Measurements from ENCODE around the gene CIZ1.

CIZ1 gene

DNA sequence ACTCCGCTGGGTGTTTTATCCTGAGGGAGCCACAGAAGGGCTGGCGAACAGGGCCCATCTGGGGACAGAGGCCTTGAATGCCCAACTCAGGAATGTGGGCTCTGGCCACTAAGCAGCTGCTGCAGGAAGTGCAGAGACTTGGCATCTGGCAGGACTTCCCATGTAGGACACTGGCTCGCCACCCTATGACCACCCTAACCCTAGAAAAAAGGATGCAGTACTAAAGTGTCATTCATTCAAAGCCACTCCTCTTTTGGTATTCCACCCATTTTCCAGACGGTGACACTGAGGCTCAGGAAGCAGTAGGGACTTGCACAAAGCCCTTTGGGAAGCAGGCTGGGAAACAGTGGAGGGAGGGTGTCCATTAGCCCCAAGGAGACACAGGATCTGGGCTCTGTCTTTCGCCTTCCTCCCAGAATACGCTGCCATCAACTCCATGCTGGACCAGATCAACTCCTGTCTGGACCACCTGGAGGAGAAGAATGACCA, 28.3 kb downstream of the CIZ1 start:
- DNase-seq (ENCODE audit: low spot score) = no peak

DNA sequence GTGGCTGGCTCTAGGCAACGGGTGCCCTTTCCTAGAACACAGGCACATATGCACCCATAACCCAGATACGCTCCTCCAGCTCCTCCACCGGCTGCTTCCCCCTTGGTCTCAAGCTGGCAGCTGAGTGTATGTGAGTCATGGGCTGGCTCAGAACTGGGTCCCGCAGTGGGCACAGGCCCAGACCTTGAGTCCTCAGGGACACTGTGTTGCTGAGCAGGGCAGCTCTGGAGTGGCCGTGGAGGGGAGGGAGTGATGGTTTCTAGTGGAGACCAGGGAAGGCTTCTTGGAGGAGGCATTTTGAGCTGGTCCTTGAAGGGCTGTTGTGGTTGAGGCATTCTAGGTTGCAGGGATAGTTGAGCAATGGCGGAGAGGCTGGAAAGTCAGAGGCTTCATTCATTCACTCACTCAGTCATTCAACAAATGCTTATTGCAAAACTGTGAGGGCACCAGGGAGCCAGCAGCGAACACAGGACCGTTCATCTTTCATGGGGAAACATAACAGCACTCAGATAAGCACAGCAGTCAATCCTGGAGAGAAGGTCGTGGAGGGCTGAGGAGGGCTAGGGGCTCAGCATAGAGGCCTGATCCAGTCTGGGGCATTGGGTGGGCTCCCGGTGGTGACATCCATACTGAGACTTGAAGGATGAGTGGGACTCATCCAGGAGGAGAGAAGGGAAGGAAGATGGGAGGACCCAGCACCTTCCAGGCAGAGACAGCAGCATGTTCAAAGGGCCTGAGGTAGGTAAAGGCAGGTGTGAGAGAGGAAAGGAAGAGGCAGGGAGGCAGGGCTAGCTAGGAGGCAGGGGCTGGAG, 29.0 kb downstream of the CIZ1 start:
- no peak for DNase-seq (ENCODE audit: low spot score)

DNA sequence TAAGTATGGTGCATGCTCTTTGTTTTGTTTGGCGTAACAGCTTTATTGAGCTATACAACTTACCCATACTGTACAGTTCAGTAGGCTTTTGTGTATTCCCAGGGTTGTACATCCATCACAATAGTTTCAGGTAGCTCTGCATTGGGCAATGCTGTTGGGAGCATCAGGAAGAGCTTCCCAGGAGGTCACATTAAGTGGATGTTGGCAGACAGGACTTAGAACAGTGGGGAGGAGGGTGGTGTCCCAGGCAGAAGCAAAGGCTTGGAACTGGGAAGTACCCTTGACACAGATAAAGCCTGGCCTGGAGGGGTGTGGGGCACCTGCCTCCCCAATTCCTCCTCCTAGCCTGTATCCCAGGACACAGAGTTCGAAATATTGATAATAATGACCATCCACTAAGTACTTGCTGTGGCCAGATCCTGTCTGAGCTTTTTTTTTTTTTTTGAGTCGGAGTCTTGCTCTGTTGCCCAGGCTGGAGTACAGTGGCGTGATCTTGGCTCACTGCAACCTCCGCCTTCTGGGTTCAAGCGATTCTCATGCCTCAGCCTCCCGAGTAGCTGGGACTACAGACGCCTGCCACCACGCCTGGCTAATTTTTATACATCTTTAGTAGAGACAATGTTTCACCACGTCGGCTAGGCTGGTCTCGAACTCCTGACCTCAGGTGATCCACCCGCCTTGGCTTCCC, 30.0 kb downstream of the CIZ1 start:
- no peak for DNase-seq (ENCODE audit: low spot score)

GRCh38 chr9:128160603-128160987, 30.8 kb downstream of the CIZ1 start:
- DNase-seq (ENCODE audit: low spot score) = peak; percentile 56

DNA sequence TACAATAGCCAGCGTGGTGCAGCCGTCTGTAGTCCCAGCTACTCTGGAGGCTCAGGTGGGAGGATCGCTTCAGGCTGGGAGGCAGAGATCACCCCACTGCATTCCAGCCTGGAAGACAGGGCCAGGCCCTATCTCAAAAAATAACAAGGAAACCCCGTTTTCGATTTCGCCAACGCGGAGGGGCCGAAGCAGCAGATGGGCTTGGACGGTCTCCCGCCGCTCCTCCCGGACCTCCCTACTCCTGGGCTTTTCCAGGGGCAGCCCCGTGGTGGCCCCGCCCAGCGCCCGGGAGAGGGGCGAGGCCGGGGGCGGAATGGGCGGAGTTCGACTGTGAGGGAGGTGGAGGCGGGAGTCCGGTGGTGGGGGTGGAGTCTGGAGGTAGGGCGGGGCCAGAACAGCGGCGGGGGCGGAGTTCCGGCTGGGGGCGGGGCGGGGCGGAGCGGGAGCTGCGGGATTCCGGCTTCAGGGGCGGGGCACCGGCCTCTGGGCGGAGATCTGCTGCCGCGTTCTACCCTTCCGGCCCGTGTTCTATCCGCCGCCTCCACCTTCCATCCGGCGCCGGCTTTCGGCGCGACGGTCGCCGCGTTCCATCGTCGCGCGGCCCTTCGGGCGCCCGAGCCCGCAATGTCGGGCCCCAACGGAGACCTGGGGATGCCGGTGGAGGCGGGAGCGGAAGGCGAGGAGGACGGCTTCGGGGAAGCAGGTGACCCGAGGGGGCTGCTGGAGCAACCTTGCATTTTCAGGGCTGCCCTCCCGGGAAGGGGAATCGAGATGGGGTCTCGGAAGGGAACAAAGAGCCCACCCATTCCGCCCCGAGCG, 31.4 kb downstream of the CIZ1 start, which contains the start of gene BBLN:
Gene BBLN, plus strand, starts transcription at position 482 of the 819 bp plus-strand sequence. Its CDS starts 143 bp downstream, at position 625.
- peak; percentile 99 for DNase-seq (ENCODE audit: low spot score)

GRCh38 chr9:128159522-128159783, 31.9 kb downstream of the CIZ1 start:
- no peak for DNase-seq (ENCODE audit: low spot score)

GRCh38 chr9:128155736-128156500, 35.5 kb downstream of the CIZ1 start:
- DNase-seq (ENCODE audit: low spot score) = no peak

- DNase-seq (ENCODE audit: low spot score) = no peak
These were observed 37.3 kb downstream of the CIZ1 start for GRCh38 chr9:128153947-128154695.

DNA sequence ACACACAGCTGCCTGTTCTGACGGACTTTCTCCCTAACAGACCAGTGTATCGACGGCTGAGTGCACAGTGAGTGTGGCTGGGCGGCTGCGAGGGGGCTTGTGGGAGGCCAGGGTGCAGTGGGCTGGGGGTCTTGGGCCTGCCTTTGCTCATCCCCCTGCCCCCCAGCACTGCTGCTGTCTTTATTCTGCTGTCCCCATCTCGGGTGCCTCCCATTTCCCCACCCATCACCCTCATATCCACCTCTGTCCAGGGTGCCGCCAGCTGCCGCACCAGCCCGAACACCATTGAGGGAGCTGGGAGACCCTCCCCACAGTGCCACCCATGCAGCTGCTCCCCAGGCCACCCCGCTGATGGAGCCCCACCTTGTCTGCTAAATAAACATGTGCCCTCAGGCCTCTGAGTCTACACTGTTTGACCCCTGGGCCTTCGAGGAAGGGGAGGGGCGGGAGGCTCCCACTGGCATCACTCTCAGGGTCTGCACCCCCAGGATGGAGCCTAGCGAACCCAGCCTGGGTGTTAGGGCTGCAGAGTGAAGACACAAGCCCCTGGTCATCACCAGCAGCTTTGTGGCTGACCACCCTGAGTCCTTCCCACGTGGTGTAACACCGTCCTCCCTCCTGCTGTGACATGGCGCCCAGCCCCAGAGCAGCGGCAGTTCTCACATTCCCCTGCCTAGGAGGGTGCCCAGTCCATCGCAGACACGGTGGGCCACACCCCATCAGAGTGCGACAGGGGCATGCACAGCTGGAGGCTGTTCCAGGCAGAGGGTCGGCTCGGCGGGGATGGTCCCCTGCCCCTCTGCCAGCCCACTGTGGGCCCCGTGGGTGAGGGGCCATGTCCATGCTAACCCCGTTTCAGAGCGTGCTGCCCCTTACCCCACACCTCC, 38.1 kb downstream of the CIZ1 start:
- DNase-seq (ENCODE audit: low spot score) = no peak

DNA sequence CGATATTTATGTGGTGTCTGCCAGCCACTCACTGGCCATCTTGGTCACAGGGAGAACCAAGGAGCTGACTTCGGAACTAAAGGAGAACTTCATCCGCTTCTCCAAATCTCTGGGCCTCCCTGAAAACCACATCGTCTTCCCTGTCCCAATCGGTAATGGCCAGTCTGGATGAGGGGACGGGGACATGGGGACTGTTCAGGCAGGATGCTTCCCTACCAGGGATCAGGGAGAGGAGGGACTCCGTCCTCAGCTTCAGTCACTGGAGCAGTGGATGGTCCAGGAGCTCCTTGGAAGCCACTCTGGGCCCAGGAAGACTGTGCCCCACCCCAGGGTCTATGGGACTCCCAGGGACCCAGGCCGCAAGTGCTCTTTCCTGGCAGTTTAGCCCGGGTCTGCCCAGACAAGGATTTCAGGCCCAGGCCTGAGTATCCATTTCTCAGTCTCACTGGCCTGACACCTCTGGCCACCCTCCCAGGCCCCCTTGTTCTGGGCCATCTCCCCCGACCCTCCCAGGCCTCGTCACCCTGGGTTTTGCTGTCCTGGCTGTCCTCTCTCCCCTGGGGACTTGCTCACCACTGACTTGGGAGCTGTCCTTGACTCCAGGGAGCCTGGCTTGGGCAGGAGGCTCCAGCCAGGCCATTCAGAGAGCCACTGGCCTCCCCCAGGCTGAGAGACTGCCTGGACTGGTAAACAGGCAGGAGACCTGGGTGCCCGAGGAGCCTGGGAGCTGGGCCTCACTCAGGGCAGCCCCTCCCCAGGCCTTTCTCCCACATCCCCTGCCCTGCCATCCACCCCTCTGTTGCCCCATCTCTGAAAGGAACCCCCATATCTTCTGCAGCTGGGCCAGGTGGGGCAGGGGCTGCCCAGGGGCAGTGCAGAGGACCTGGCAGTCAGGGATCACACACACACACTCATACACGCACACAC, 39.0 kb downstream of the CIZ1 start:
- no peak for DNase-seq (ENCODE audit: low spot score)

- no peak for DNase-seq (ENCODE audit: low spot score)
These were observed 39.9 kb downstream of the CIZ1 start for GRCh38 chr9:128151309-128152132.

DNA sequence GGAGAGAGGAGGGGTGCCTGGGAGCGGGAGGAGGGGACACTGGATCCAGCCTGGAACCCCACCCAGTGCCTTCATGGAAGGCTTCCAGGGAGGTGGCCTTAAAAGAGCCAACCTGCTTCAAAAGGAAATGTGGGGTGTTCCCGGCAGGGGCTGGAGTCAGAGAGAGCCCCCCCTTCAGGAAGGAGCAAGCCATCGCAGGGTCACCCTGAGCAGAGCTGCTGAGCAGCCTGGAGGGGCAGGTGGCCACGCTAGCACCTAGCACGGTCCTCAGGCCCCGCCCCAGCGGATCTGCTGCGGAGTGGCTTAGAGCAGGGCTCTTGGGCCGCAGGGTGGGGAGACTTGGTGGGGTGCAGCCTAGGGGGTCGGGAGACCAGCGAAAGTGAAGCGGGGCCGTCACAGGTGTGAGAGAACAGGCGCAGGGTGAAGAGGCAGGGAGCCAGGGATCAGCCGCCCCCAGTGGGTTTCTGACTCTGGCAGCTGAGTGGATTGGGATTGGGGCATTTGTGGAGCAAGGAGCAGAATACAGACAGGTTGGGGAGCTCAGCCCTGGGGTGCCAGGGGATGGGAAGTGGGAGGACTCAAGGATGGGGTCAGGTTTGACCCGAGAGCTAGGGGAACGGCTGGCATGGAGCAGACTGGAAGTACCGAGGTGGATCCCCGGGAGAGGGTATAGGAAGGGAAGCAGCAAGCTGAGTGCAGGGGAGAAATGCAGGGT, 40.6 kb downstream of the CIZ1 start:
- DNase-seq (ENCODE audit: low spot score) = peak; percentile 89

DNA sequence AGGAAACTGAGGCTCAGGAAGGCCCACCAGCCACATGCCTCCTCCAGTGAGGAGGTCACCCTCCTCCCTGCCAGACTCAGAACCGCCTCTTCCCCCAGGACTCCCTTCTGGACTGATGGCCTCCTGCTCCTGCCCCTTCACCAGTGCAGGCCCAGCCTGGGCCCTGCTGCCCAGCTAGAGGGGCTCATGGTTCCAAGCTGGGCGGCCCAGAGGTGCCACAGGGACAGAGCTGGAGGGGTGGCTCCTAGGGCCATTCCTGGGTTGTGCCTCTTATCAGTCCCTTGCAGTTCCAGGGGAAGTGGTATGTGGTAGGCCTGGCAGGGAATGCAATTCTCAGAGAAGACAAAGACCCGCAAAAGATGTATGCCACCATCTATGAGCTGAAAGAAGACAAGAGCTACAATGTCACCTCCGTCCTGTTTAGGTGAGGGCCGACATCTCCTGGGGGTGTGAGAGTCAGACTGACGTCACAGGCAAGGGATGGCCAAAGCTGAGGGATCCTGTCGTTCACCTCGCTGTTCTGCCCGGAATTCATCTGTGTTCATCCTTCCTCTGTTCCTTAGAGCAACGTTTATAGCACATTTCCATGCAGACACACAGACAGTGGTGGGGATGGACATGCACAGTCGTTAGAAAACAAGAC, 41.3 kb downstream of the CIZ1 start:
- no peak for DNase-seq (ENCODE audit: low spot score)

DNA sequence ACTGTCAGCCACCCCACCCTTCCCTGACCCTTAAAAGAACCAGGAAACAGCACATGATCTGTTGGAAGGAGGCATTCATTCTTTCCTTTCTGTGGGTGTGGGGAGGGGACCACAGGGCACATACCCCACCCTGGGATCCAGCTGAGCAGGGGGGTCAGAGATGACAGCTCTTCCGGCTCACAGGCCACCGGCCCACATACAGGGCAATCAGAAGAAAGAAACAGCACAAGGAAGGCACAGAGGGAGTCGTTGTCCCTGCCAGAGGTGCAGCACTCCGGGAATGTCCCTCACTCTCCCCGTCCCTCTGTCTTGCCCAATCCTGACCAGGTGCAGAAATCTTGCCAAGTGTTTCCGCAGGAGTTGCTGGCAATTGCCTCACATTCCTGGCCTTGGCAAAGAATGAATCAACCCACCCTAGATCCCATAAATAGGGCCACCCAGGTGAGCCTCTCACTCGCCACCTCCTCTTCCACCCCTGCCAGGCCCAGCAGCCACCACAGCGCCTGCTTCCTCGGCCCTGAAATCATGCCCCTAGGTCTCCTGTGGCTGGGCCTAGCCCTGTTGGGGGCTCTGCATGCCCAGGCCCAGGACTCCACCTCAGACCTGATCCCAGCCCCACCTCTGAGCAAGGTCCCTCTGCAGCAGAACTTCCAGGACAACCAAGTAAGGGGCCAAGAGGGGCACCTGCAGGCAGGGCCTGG, 42.2 kb downstream of the CIZ1 start, which contains the start of gene LCN2:
Gene LCN2, plus strand, starts transcription at position 453 of the 701 bp plus-strand sequence. Its CDS starts 73 bp downstream, at position 526.
- no peak for DNase-seq (ENCODE audit: low spot score)

GRCh38 chr9:128148509-128149000, 42.8 kb downstream of the CIZ1 start:
- DNase-seq (ENCODE audit: low spot score) = no peak

GRCh38 chr9:128146591-128147120, 44.7 kb downstream of the CIZ1 start:
- DNase-seq (ENCODE audit: low spot score) = no peak

Measured in iPS-NIHi11 (cell line).